ENCODE results near the gene PLSCR3. TPM values are rescaled to one million over a fixed set of nuclear protein-coding genes. Genes with fewer than 3 reads are reported as not detected.
A peak's percentile ranks its signal among the peaks of the same experiment; 100 is the strongest.

Gene PLSCR3
- total and polyA plus RNA-seq, 4 donors, result 19.2 to 43.0 (median 34.2) TPM

DNA sequence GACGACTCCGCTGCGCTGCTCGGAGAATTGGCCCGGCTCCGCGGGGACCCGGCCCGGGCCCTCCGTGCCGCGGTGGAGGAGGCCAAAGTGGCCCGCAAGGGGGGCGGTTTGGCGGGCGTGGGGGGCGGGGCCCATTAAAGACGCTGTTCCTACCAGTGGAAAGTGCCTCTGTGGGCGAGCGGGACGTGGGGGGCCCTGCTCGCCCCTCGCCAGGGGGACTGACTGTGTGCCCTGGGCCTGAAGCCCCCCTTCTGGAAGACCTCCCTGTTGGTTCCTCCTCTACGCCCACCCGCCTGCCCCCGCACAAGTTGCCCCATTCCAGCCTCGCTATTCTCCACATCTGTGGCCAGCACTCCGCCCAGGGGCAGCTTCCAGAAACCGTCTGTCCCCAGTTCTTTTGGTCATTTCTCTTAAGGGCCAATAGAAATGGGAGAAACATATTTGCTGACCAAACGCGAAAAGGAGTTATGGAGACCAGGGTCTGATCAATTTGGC lies 43.1 kb upstream of the PLSCR3 start:
- Histone ChIP-seq H3K27ac (ENCODE audit: low read depth in 1 of 2, low read length in 1 of 2) (peak overlapping the region in 1 of 2 donors; percentile 62), H3K36me3 (ENCODE audit: control insufficient read depth in 4 of 4, insufficient read depth in 4 of 4, low read length in 4 of 4) (no peaks in the 10 kb centered on the region), H3K4me1 (ENCODE audit: control insufficient read depth in 5 of 5, insufficient read depth in 5 of 5, low read length in 5 of 5) (peaks cover 0 to 36% (median 16%) of the 10 kb centered on the region in 5 donors), H3K27me3 (ENCODE audit: control insufficient read depth in 3 of 3, insufficient read depth in 3 of 3, low read length in 2 of 3) (peaks cover 0 to 54% (median 37%) of the 10 kb centered on the region in 3 donors), H3K4me3 (no peak overlapping the region), H3K9ac (ENCODE audit: insufficient read depth in 1 of 2, low read length in 2 of 2) (no peak overlapping the region), H3K9me3 (ENCODE audit: control insufficient read depth in 4 of 4, insufficient read depth in 3 of 4, low read length in 3 of 4) (no peaks in the 10 kb centered on the region)
- ATAC-seq (ENCODE audit: insufficient read depth, low FRiP score) (no peak), DNase-seq (no peak)
- TF ChIP-seq, protein P1, sequence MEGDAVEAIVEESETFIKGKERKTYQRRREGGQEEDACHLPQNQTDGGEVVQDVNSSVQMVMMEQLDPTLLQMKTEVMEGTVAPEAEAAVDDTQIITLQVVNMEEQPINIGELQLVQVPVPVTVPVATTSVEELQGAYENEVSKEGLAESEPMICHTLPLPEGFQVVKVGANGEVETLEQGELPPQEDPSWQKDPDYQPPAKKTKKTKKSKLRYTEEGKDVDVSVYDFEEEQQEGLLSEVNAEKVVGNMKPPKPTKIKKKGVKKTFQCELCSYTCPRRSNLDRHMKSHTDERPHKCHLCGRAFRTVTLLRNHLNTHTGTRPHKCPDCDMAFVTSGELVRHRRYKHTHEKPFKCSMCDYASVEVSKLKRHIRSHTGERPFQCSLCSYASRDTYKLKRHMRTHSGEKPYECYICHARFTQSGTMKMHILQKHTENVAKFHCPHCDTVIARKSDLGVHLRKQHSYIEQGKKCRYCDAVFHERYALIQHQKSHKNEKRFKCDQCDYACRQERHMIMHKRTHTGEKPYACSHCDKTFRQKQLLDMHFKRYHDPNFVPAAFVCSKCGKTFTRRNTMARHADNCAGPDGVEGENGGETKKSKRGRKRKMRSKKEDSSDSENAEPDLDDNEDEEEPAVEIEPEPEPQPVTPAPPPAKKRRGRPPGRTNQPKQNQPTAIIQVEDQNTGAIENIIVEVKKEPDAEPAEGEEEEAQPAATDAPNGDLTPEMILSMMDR (IDR thresholded peaks at IDR 0.05; ENCODE audit: control extremely low read depth, extremely low read depth), result no peak
- 30 to 35% methylated on average over 28 to 31 of the region's 31 CpGs for WGBS, 2 donors

DNA sequence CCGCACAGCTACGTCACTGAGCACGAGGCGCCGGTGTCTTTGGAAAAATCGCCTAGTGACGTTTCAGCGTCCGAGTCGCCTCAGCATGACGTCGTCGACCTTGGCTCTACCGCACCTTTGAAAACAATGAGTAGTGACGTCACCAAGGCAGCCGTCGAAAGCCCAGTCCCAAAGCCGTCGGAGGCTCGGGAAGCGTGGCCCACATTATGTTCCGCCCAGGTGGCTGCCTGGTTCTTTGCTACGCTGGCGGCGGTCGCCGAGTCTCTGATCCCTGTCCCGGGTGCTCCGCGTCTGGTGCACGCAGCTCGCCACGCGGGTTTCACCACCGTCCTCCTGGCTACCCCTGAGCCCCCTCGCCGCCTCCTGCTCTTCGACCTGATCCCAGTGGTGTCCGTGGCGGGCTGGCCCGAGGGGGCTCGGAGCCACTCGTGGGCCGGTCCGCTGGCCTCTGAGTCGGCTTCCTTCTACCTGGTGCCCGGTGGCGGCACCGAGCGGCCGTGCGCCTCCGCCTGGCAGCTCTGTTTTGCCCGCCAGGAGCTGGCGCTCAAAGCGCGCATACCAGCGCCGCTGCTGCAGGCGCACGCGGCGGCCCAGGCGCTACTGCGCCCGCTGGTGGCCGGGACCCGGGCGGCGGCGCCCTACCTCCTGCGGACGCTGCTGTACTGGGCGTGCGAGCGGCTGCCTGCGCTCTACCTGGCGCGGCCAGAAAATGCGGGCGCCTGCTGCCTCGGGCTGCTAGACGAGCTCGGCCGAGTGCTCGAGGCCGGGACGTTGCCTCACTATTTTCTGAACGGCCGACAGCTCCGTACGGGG lies 42.4 kb upstream of the PLSCR3 start:
- ATAC-seq (ENCODE audit: insufficient read depth, low FRiP score) (peak; percentile 89), DNase-seq (peak; percentile 77 to 88 (median 87))
- Histone ChIP-seq H3K27ac (ENCODE audit: low read depth in 1 of 2, low read length in 1 of 2) (peak overlapping the region; percentile 59 to 62), H3K36me3 (ENCODE audit: control insufficient read depth in 4 of 4, insufficient read depth in 4 of 4, low read length in 4 of 4) (no peaks in the 10 kb centered on the region), H3K9ac (ENCODE audit: insufficient read depth in 1 of 2, low read length in 2 of 2) (no peak overlapping the region), H3K9me3 (ENCODE audit: control insufficient read depth in 4 of 4, insufficient read depth in 3 of 4, low read length in 3 of 4) (no peaks in the 10 kb centered on the region), H3K4me1 (ENCODE audit: control insufficient read depth in 5 of 5, insufficient read depth in 5 of 5, low read length in 5 of 5) (peaks cover 0 to 36% (median 16%) of the 10 kb centered on the region in 5 donors), H3K4me3 (no peak overlapping the region), H3K27me3 (ENCODE audit: control insufficient read depth in 3 of 3, insufficient read depth in 3 of 3, low read length in 2 of 3) (peaks cover 0 to 54% (median 37%) of the 10 kb centered on the region in 3 donors)
- WGBS, 2 donors, result 7 to 9% methylated on average over 85 to 92 of the region's 92 CpGs
- TF ChIP-seq, protein P1 (IDR thresholded peaks at IDR 0.05; ENCODE audit: control extremely low read depth, extremely low read depth), result peak; percentile 83

- no peaks in the 10 kb centered on the region for H3K9me3 ChIP-seq (ENCODE audit: control insufficient read depth in 4 of 4, insufficient read depth in 3 of 4, low read length in 3 of 4)
These were observed 41.6 kb upstream of the PLSCR3 start for GRCh38 chr17:7435676-7436555.

More at GRCh38 chr17:7435676-7436555, 41.6 kb upstream of the PLSCR3 start:
- H3K27me3 ChIP-seq (ENCODE audit: control insufficient read depth in 3 of 3, insufficient read depth in 3 of 3, low read length in 2 of 3), result peaks cover 0 to 53% (median 33%) of the 10 kb centered on the region in 3 donors
- no peaks in the 10 kb centered on the region for H3K36me3 ChIP-seq (ENCODE audit: control insufficient read depth in 4 of 4, insufficient read depth in 4 of 4, low read length in 4 of 4)
- TF ChIP-seq, protein P1 (IDR thresholded peaks at IDR 0.05; ENCODE audit: control extremely low read depth, extremely low read depth), result no peak
- ATAC-seq (ENCODE audit: insufficient read depth, low FRiP score), result peak; percentile 8
- WGBS, 2 donors, result 6 to 7% methylated on average over 49 of the region's 49 CpGs
- DNase-seq, result peak; percentile 31 to 48 (median 38)
- H3K9ac ChIP-seq (ENCODE audit: insufficient read depth in 1 of 2, low read length in 2 of 2), result peak overlapping the region in 1 of 2 donors; percentile 17
- peak overlapping the region; percentile 30 for H3K4me3 ChIP-seq
- H3K27ac ChIP-seq (ENCODE audit: low read depth in 1 of 2, low read length in 1 of 2), result peak overlapping the region; percentile 39 to 76
- peaks cover 0 to 35% (median 13%) of the 10 kb centered on the region in 5 donors for H3K4me1 ChIP-seq (ENCODE audit: control insufficient read depth in 5 of 5, insufficient read depth in 5 of 5, low read length in 5 of 5)

Data from lung (tissue), 12 donors.